ENCODE results near the gene AGPAT3. TPM values are rescaled to one million over a fixed set of nuclear protein-coding genes. Genes with fewer than 3 reads are reported as not detected.

The AGPAT3 gene
- total RNA-seq, 4 donors from 2014 or later, result 40.6 to 80.5 (median 65.3) TPM

- Histone ChIP-seq H3K27me3 (no peaks in the 10 kb centered on the region), H3K36me3 (peaks cover 0 to 5% of the 10 kb centered on the region in 2 donors), H3K27ac (peak overlapping the region; percentile 20 to 45 (median 22)), H3K4me3 (replicated peaks in 1 of 3) (no peak overlapping the region), H3K9me3 (no peaks in the 10 kb centered on the region), H3K4me1 (peaks cover 40 to 46% of the 10 kb centered on the region in 2 donors)
- TF ChIP-seq CTCF (IDR thresholded peaks at IDR 0.05) (no peak), POLR2A (IDR thresholded peaks at IDR 0.05) (no peak)
- intact Hi-C loops (cut with DNase I), result no loop called here
- WGBS, 2 donors, result 75 to 78% methylated on average over 16 to 22 of the region's 22 CpGs
- DNase-seq, result no peak
These were observed 42.7 kb downstream of the AGPAT3 start for GRCh38 chr21:43907751-43908150.

GRCh38 chr21:43908167-43908566 lies 43.1 kb downstream of the AGPAT3 start:
- Histone ChIP-seq H3K9me3 (no peaks in the 10 kb centered on the region), H3K36me3 (peaks cover 0 to 5% of the 10 kb centered on the region in 2 donors), H3K4me1 (peaks cover 39 to 46% of the 10 kb centered on the region in 2 donors), H3K27ac (peak overlapping the region in 1 of 3 donors; percentile 22), H3K27me3 (no peaks in the 10 kb centered on the region), H3K4me3 (replicated peaks in 1 of 3) (no peak overlapping the region)
- TF ChIP-seq CTCF (IDR thresholded peaks at IDR 0.05) (no peak), POLR2A (IDR thresholded peaks at IDR 0.05) (no peak)
- intact Hi-C loops (cut with DNase I), result no loop called here
- DNase-seq, result peak; percentile 93 to 94
- 52 to 58% methylated on average over 7 to 8 of the region's 8 CpGs for WGBS, 2 donors

- DNase-seq, result no peak
- Histone ChIP-seq H3K27me3 (no peaks in the 10 kb centered on the region), H3K4me3 (replicated peaks in 1 of 3) (no peak overlapping the region), H3K27ac (peak overlapping the region in 1 of 3 donors; percentile 13), H3K4me1 (peaks cover 39 to 46% of the 10 kb centered on the region in 2 donors), H3K36me3 (peaks cover 0 to under 1% of the 10 kb centered on the region in 2 donors), H3K9me3 (no peaks in the 10 kb centered on the region)
- no peak for TF ChIP-seq CTCF (IDR thresholded peaks at IDR 0.05)
- TF ChIP-seq POLR2A (IDR thresholded peaks at IDR 0.05), result no peak
- intact Hi-C loops (cut with DNase I), result no loop called here
- WGBS, 2 donors, result 95 to 97% methylated on average over 16 to 18 of the region's 19 CpGs
These were observed 44.8 kb downstream of the AGPAT3 start for GRCh38 chr21:43909741-43910400.

GRCh38 chr21:43910460-43910859 lies 45.4 kb downstream of the AGPAT3 start:
- Histone ChIP-seq H3K9me3 (no peaks in the 10 kb centered on the region), H3K36me3 (no peaks in the 10 kb centered on the region), H3K4me3 (replicated peaks in 1 of 3) (no peak overlapping the region), H3K4me1 (peaks cover 39 to 46% of the 10 kb centered on the region in 2 donors), H3K27me3 (no peaks in the 10 kb centered on the region), H3K27ac (peak overlapping the region in 2 of 3 donors; percentile 8 to 13)
- WGBS, 2 donors, result 85% methylated on average over 7 of the region's 7 CpGs
- no peak for DNase-seq
- TF ChIP-seq CTCF (IDR thresholded peaks at IDR 0.05), result no peak
- no peak for TF ChIP-seq POLR2A (IDR thresholded peaks at IDR 0.05)
- intact Hi-C loops (cut with DNase I), result no loop called here
